SIG-M5 (cell line): ENCODE results near the gene MYOCD.

Source experiments
- DNase-seq: peaks from one replicate; lab custom pipeline; 2025; lab: John Stamatoyannopoulos, UW

Gene MYOCD

GRCh38 chr17:12712941-12713340 lies 47.3 kb downstream of the MYOCD start:
- no peak for DNase-seq

GRCh38 chr17:12719948-12720347 lies 54.3 kb downstream of the MYOCD start:
- no peak for DNase-seq

- DNase-seq, result no peak
These were observed 55.9 kb downstream of the MYOCD start for GRCh38 chr17:12721581-12721980.

GRCh38 chr17:12722282-12722681 lies 56.6 kb downstream of the MYOCD start:
- DNase-seq, result no peak

GRCh38 chr17:12726131-12726530 lies 60.4 kb downstream of the MYOCD start:
- DNase-seq, result no peak

- DNase-seq, result no peak
These were observed 61.5 kb downstream of the MYOCD start for GRCh38 chr17:12727076-12727760.

- DNase-seq, result no peak
These were observed 62.2 kb downstream of the MYOCD start for GRCh38 chr17:12727881-12728280.

GRCh38 chr17:12729086-12729485 lies 63.4 kb downstream of the MYOCD start:
- DNase-seq, result no peak

- DNase-seq, result no peak
These were observed 64.7 kb downstream of the MYOCD start for GRCh38 chr17:12730421-12730820.

GRCh38 chr17:12730931-12731521 lies 65.3 kb downstream of the MYOCD start:
- DNase-seq, result no peak

- DNase-seq, result no peak
These were observed 66.1 kb downstream of the MYOCD start for GRCh38 chr17:12731839-12732238.

GRCh38 chr17:12732366-12732765 lies 66.7 kb downstream of the MYOCD start:
- DNase-seq, result no peak

GRCh38 chr17:12734926-12735325 lies 69.2 kb downstream of the MYOCD start:
- DNase-seq, result no peak

GRCh38 chr17:12735517-12735916 lies 69.8 kb downstream of the MYOCD start:
- DNase-seq, result no peak

GRCh38 chr17:12736526-12736925 lies 70.8 kb downstream of the MYOCD start:
- DNase-seq, result no peak

GRCh38 chr17:12737740-12738469 lies 72.2 kb downstream of the MYOCD start:
- DNase-seq, result no peak

- no peak for DNase-seq
These were observed 72.9 kb downstream of the MYOCD start for GRCh38 chr17:12738624-12739023.

- DNase-seq, result no peak
These were observed 73.8 kb downstream of the MYOCD start for GRCh38 chr17:12739500-12739899.

GRCh38 chr17:12743046-12743445 lies 77.4 kb downstream of the MYOCD start:
- no peak for DNase-seq

GRCh38 chr17:12744298-12744697 lies 78.6 kb downstream of the MYOCD start:
- no peak for DNase-seq

GRCh38 chr17:12744786-12745185 lies 79.1 kb downstream of the MYOCD start:
- DNase-seq, result no peak

- DNase-seq, result no peak
These were observed 79.8 kb downstream of the MYOCD start for GRCh38 chr17:12745486-12745885.

- DNase-seq, result no peak
These were observed 91.1 kb downstream of the MYOCD start for GRCh38 chr17:12756786-12757185.
